CD1c-positive myeloid dendritic cell (primary cell): ENCODE results near the gene KLHL6.
A peak's percentile ranks its signal among the peaks of the same experiment; 100 is the strongest.
"Not testable (repeated sequence)": the region's sequence is repeated elsewhere in the genome, so short reads cannot be mapped to it uniquely, and the experiment has no call there.

ENCODE experiments used
- DNase-seq: peaks from one replicate; pipeline ENCODE4 v3.0.0-alpha.2; 2016; ENCODE audit errors: extremely low spot score

The KLHL6 gene

GRCh38 chr3:183555541-183556081 lies at the start of gene KLHL6:
TSS of gene KLHL6 (minus strand) at chr3:183555706. CDS start at chr3:183555653, 53 bp downstream.
- peak; percentile 93 for DNase-seq

GRCh38 chr3:183597959-183598358 lies 42.5 kb upstream of the KLHL6 start:
- DNase-seq: no peak

GRCh38 chr3:183594636-183595035 lies 39.1 kb upstream of the KLHL6 start:
- no peak for DNase-seq

GRCh38 chr3:183592821-183593220 lies 37.3 kb upstream of the KLHL6 start:
- DNase-seq: peak; percentile 33

GRCh38 chr3:183591881-183592521 lies 36.5 kb upstream of the KLHL6 start:
- peak; percentile 67 for DNase-seq

GRCh38 chr3:183590442-183590841 lies 34.9 kb upstream of the KLHL6 start:
- DNase-seq: no peak

- peak; percentile 51 for DNase-seq
Observed at GRCh38 chr3:183587336-183587735, 31.8 kb upstream of the KLHL6 start.

GRCh38 chr3:183586477-183586876 lies 31.0 kb upstream of the KLHL6 start:
- no peak for DNase-seq

- DNase-seq: no peak
Observed at GRCh38 chr3:183584914-183585280, 29.4 kb upstream of the KLHL6 start.

GRCh38 chr3:183584246-183584913 lies 28.9 kb upstream of the KLHL6 start:
- no peak for DNase-seq

- no peak for DNase-seq
Observed at GRCh38 chr3:183583331-183584245, 28.1 kb upstream of the KLHL6 start.

- DNase-seq: no peak
Observed at GRCh38 chr3:183582161-183582560, 26.7 kb upstream of the KLHL6 start.

GRCh38 chr3:183581496-183582155 lies 26.1 kb upstream of the KLHL6 start:
- no peak for DNase-seq

- DNase-seq: no peak
Observed at GRCh38 chr3:183579967-183580900, 24.7 kb upstream of the KLHL6 start.

GRCh38 chr3:183578179-183578578 lies 22.7 kb upstream of the KLHL6 start:
- no peak for DNase-seq

GRCh38 chr3:183577346-183577745 lies 21.8 kb upstream of the KLHL6 start:
- DNase-seq: no peak

- DNase-seq: no peak
Observed at GRCh38 chr3:183576487-183577107, 21.1 kb upstream of the KLHL6 start.

- no peak for DNase-seq
Observed at GRCh38 chr3:183572935-183573334, 17.4 kb upstream of the KLHL6 start.

- not testable (repeated sequence) for DNase-seq
Observed at GRCh38 chr3:183570191-183570590, 14.7 kb upstream of the KLHL6 start.

GRCh38 chr3:183566880-183567279 lies 11.4 kb upstream of the KLHL6 start:
- no peak for DNase-seq
